DOHH2 (cell line): ENCODE measurements around the gene FAM210A.

Experiments
- H3F3A ChIP-seq: fragments of 200-600 bp; sonication (generic), shearing (Covaris generic); 2 replicates; pipeline ENCODE4 v1.6.0; 2016; ENCODE audit warnings: antibody characterized with exemption, mild to moderate bottlenecking; ENCODE audit not compliant: control insufficient read depth, insufficient read depth
- H3K27ac ChIP-seq: fragments of 200-600 bp; sonication (generic); 2 replicates; pipeline ENCODE4 v1.5.1; 2014; ENCODE audit warnings: low read depth, mild to moderate bottlenecking, low read length, moderate library complexity
- H3K27me3 ChIP-seq: fragments of 200-600 bp; sonication (generic); 2 replicates; pipeline ENCODE4 v1.6.1; 2014; ENCODE audit warnings: mild to moderate bottlenecking, low read length, mixed read lengths; ENCODE audit not compliant: control insufficient read depth
- H3K36me3 ChIP-seq: fragments of 200-600 bp; sonication (generic); 2 replicates; pipeline ENCODE4 v1.6.1; 2014; ENCODE audit warnings: mild to moderate bottlenecking, low read length, moderate library complexity, mixed read lengths; ENCODE audit not compliant: control insufficient read depth
- H3K4me1 ChIP-seq: fragments of 200-600 bp; sonication (generic); 2 replicates; pipeline ENCODE4 v1.6.1; 2014; ENCODE audit warnings: mild to moderate bottlenecking, low read length, mixed read lengths; ENCODE audit not compliant: control insufficient read depth
- H3K4me2 ChIP-seq: fragments of 200-600 bp; sonication (generic); 2 replicates; pipeline ENCODE4 v1.6.0; 2014; ENCODE audit warnings: mild to moderate bottlenecking, low read length, moderate library complexity
- H3K4me3 ChIP-seq: fragments of 200-600 bp; sonication (generic); 2 replicates; pipeline ENCODE4 v1.5.1; 2014; ENCODE audit warnings: mild to moderate bottlenecking, low read length, mixed read lengths
- H3K79me2 ChIP-seq: fragments of 200-600 bp; sonication (generic); 2 replicates; pipeline ENCODE4 v1.6.1; 2014; ENCODE audit warnings: mild to moderate bottlenecking, low read length, mixed read lengths; ENCODE audit not compliant: control insufficient read depth
- H3K9me2 ChIP-seq: fragments of 200-600 bp; sonication (generic); replicated peaks from 2 replicates; pipeline ENCODE4 v1.6.1; 2014; ENCODE audit warnings: mild to moderate bottlenecking, low read length, mixed read lengths; ENCODE audit not compliant: control insufficient read depth
- H3K9me3 ChIP-seq: fragments of 200-600 bp; sonication (generic); 2 replicates; pipeline ENCODE4 v1.6.1; 2014; ENCODE audit warnings: antibody characterized with exemption, low read length, mixed read lengths; ENCODE audit not compliant: control insufficient read depth, insufficient read depth
- H4K20me1 ChIP-seq: fragments of 200-600 bp; sonication (generic); 2 replicates; pipeline ENCODE4 v1.6.0; 2014; ENCODE audit warnings: low read depth, mild to moderate bottlenecking, antibody characterized with exemption, low read length, moderate library complexity; ENCODE audit not compliant: control insufficient read depth, insufficient read depth
- CTCF ChIP-seq: fragments of 200-600 bp; sonication (generic); IDR thresholded peaks from one replicate; pipeline ENCODE4 v1.5.1; 2014; ENCODE audit warnings: antibody characterized with exemption, mild to moderate bottlenecking, low read depth, low read length; ENCODE audit not compliant: poor library complexity, severe bottlenecking
- EZH2phosphoT487 ChIP-seq: fragments of 200-600 bp; sonication (generic); IDR thresholded peaks from 2 replicates; pipeline ENCODE4 v1.6.1; 2017; ENCODE audit warnings: borderline replicate concordance, mild to moderate bottlenecking, antibody characterized with exemption, low read length, moderate library complexity, mixed read lengths

The FAM210A gene

DNA sequence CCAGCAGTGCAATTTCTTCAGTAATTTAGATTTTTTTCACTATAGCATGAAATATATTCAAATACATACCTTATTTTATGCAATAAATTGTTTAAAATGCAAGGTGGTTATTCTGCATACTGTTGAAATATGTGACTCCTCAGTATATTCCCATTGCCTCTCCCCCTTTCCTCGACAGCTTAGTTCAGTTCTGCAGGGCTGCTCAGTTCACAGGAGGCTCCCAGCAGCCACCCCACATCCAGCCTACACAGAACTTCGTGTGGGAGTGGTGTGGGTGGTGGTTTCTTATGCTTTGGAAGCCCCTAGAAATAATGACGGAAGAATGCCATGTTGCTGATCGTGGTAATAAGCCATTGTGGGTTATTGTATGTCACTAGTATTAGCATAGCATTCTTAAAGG lies 79.7 kb downstream of the FAM210A start:
- H3F3A ChIP-seq, result no peaks in the 10 kb centered on the region
- H3K79me2 ChIP-seq, result no peaks in the 10 kb centered on the region
- TF ChIP-seq CTCF, result no peak
- TF ChIP-seq EZH2phosphoT487, result no peak
- H3K4me1 ChIP-seq, result no peaks in the 10 kb centered on the region
- H3K9me3 ChIP-seq, result no peaks in the 10 kb centered on the region
- no peaks in the 10 kb centered on the region for H3K27me3 ChIP-seq
- H4K20me1 ChIP-seq, result no peaks in the 10 kb centered on the region
- H3K4me2 ChIP-seq, result no peak overlapping the region
- peaks cover 16% of the 10 kb centered on the region for H3K36me3 ChIP-seq
- H3K4me3 ChIP-seq, result no peak overlapping the region
- H3K27ac ChIP-seq, result no peak overlapping the region
- H3K9me2 ChIP-seq, result no peaks in the 10 kb centered on the region

- no peak overlapping the region for H3K4me2 ChIP-seq
- no peak overlapping the region for H3K4me3 ChIP-seq
- no peaks in the 10 kb centered on the region for H4K20me1 ChIP-seq
- no peaks in the 10 kb centered on the region for H3F3A ChIP-seq
- no peak overlapping the region for H3K27ac ChIP-seq
- no peaks in the 10 kb centered on the region for H3K9me2 ChIP-seq
- no peaks in the 10 kb centered on the region for H3K27me3 ChIP-seq
- H3K79me2 ChIP-seq, result no peaks in the 10 kb centered on the region
- TF ChIP-seq CTCF (no peak), EZH2phosphoT487 (no peak)
- H3K9me3 ChIP-seq, result no peaks in the 10 kb centered on the region
- H3K4me1 ChIP-seq, result no peaks in the 10 kb centered on the region
- peaks cover 16% of the 10 kb centered on the region for H3K36me3 ChIP-seq
Observed at GRCh38 chr18:13645093-13645492, 81.3 kb downstream of the FAM210A start.

GRCh38 chr18:13643261-13643751 lies 83.1 kb downstream of the FAM210A start:
- H3K4me3 ChIP-seq, result no peak overlapping the region
- no peak overlapping the region for H3K27ac ChIP-seq
- no peaks in the 10 kb centered on the region for H3F3A ChIP-seq
- H3K4me2 ChIP-seq, result no peak overlapping the region
- no peaks in the 10 kb centered on the region for H3K9me2 ChIP-seq
- no peaks in the 10 kb centered on the region for H3K27me3 ChIP-seq
- H3K79me2 ChIP-seq, result no peaks in the 10 kb centered on the region
- no peaks in the 10 kb centered on the region for H4K20me1 ChIP-seq
- no peaks in the 10 kb centered on the region for H3K9me3 ChIP-seq
- peaks cover 16% of the 10 kb centered on the region for H3K36me3 ChIP-seq
- TF ChIP-seq EZH2phosphoT487, result no peak
- TF ChIP-seq CTCF, result no peak
- no peaks in the 10 kb centered on the region for H3K4me1 ChIP-seq
